Fibroblast of skin of abdomen (primary cell): ENCODE results near the gene SLIT2. TPM values are rescaled to one million over a fixed set of nuclear protein-coding genes. Genes with fewer than 3 reads are reported as not detected.

Experiments used
- DNase-seq: peaks from one replicate; pipeline ENCODE4 v3.0.0-alpha.2; 2013
- polyA plus RNA-seq, 2 experiments: library from polyadenylated mRNA; unstranded; fragments of 120-200 nt; gene quantifications; one replicate each; pipeline ENCODE4 v1.2.1, GENCODE V29; 2013; ENCODE audit not compliant: insufficient read length in 2 of 2

The SLIT2 gene
- polyA plus RNA-seq (2013, experiment 1 of 2; ENCODE audit: insufficient read length): 79.8 TPM
- 75.5 TPM for polyA plus RNA-seq (2013, experiment 2 of 2; ENCODE audit: insufficient read length)

GRCh38 chr4:20251796-20252655, at the start of gene SLIT2:
SLIT2 (plus strand) TSS chr4:20251905; CDS start chr4:20253816, 1,911 bp downstream.
- peak; percentile 91 for DNase-seq

- peak; percentile 99 for DNase-seq
Observed at GRCh38 chr4:20203508-20203907, 48.2 kb upstream of the SLIT2 start.

GRCh38 chr4:20217521-20217920, 34.2 kb upstream of the SLIT2 start:
- DNase-seq: no peak

GRCh38 chr4:20217951-20218350, 33.8 kb upstream of the SLIT2 start:
- no peak for DNase-seq

GRCh38 chr4:20219521-20219920, 32.2 kb upstream of the SLIT2 start:
- peak; percentile 6 for DNase-seq

GRCh38 chr4:20237894-20238537, 13.7 kb upstream of the SLIT2 start:
- DNase-seq: no peak

- DNase-seq: peak; percentile 94
Observed at GRCh38 chr4:20248155-20248558, 3.5 kb upstream of the SLIT2 start.

GRCh38 chr4:20249333-20249732, 2.4 kb upstream of the SLIT2 start:
- peak; percentile 64 for DNase-seq

- DNase-seq: no peak
Observed at GRCh38 chr4:20251031-20251795, 492 bp upstream of the SLIT2 start.

GRCh38 chr4:20252656-20253282, 1.1 kb downstream of the SLIT2 start:
- no peak for DNase-seq

- no peak for DNase-seq
Observed at GRCh38 chr4:20253283-20253734, 1.6 kb downstream of the SLIT2 start.

GRCh38 chr4:20253735-20254409, 2.2 kb downstream of the SLIT2 start:
- DNase-seq: no peak

GRCh38 chr4:20254511-20255250, 3.0 kb downstream of the SLIT2 start:
- DNase-seq: no peak

GRCh38 chr4:20255251-20255586, 3.5 kb downstream of the SLIT2 start:
- DNase-seq: no peak

GRCh38 chr4:20255823-20256222, 4.1 kb downstream of the SLIT2 start:
- DNase-seq: no peak

GRCh38 chr4:20256381-20256881, 4.7 kb downstream of the SLIT2 start:
- no peak for DNase-seq

GRCh38 chr4:20259707-20260106, 8.0 kb downstream of the SLIT2 start:
- DNase-seq: peak; percentile 69

GRCh38 chr4:20260821-20261220, 9.1 kb downstream of the SLIT2 start:
- no peak for DNase-seq

GRCh38 chr4:20262221-20262620, 10.5 kb downstream of the SLIT2 start:
- DNase-seq: no peak

GRCh38 chr4:20264688-20265087, 13.0 kb downstream of the SLIT2 start:
- no peak for DNase-seq

- no peak for DNase-seq
Observed at GRCh38 chr4:20265726-20266125, 14.0 kb downstream of the SLIT2 start.
